ENCODE data around the gene TMEM132C.
"Not testable (repeated sequence)": the region's sequence is repeated elsewhere in the genome, so short reads cannot be mapped to it uniquely, and the experiment has no call there.

TMEM132C gene

DNA sequence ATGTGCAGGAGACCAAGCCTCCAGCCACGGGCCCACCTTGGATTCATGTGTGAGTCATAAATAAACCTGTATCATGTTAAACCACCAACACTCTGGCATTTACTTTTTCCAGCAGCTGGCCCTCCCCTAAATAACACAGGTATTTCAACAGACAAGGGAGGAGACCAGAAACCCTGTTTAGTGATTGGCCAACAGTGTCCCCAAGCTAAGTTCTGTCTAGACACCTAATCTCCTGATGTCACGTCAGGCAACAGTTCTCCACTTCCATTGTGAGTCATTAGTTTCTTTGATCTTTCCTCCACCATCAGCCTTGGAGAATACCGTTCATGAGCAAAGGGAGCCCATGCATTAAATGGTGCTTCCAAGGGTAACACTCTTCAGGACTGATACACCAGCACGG lies 196.9 kb downstream of the TMEM132C start:
- FAIRE-seq (no peak), DNase-seq (ENCODE audit: insufficient read length, low spot score) (no peak)

GRCh38 chr12:128467882-128468281 lies 200.9 kb downstream of the TMEM132C start:
- no peak for DNase-seq (ENCODE audit: insufficient read length, low spot score)
- no peak for FAIRE-seq

DNA sequence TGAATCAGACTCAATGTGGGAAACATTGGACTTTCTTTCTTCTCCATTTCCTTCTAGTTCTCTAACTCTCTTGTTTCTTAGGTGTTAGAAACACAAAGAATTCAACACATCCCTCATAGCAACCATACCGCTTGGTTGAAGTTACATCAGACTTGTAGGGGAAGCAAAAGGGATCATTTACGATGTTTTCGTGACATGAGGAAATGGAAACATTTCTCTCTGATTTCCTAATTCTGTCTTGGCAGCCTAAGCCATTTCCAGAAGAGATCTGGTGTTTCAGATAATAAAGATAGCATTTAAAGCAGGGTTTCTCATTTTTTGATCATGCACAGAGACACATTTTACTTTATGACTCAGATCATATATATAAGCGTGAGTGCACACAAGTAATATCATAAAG lies 202.0 kb downstream of the TMEM132C start:
- DNase-seq (ENCODE audit: insufficient read length, low spot score) (no peak), FAIRE-seq (no peak)

DNA sequence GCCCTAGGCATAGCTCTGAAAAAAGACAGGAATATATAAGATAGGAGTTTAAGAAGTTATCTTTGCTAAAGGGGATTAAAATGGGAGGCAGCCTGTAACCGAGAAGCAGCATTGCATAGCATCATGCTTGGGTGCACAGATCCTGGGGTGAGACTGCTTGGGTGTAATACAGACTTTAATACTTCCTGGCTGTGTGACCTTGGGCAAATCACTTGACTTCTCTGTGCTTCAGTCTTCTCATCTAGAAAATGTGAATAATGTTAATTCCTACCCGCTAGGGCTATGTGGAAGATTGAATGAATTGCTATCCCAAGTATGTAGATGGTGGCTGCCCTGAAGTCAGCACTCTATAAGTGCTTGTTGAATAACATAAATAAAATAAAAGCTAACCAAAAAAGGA lies 204.5 kb downstream of the TMEM132C start:
- DNase-seq (ENCODE audit: insufficient read length, low spot score) (no peak), FAIRE-seq (no peak)

DNA sequence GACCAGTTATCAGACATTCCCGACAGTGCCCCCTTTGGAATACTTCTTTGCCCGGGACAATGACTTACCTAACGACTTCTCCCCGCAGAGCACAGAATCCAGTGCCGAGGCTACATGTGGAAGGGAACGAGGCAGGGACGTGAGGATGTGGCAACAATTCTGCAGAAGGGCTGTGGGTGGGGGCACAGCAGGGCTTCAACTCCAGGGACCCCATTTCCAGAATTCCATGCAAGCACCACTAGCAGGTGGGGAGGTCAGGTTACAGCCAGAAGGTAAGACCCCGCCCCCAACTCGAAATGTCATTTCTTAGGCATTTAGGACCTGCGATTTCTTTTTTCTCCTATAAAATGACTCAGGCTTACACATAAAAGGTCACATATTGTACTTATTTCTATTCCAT lies 207.9 kb downstream of the TMEM132C start:
- DNase-seq (ENCODE audit: insufficient read length, low spot score), result no peak
- FAIRE-seq, result no peak

DNA sequence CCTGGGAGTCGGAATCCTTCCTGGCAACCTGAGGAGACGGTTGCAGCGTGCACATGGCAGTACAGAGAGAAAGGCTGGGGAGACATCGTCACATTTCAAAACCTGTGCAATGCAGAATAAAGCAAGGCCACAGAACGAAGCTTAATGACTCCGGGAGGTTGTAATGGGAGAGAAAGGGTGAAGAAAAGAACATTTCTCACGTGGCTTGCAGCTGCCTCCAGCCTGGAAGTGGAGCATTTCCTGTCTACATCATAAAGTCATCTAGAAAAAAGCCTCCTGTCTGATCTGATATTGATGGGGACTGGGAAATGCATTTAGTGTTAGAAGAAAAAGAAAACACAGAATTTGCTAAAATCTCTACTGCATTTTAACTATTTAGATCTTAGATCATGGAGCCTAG lies 209.3 kb downstream of the TMEM132C start:
- DNase-seq (ENCODE audit: insufficient read length, low spot score), result no peak
- FAIRE-seq, result no peak

- DNase-seq (ENCODE audit: insufficient read length, low spot score), result no peak
- FAIRE-seq, result no peak
These were observed 216.7 kb downstream of the TMEM132C start for GRCh38 chr12:128483526-128484255.

GRCh38 chr12:128497376-128497775 lies 230.4 kb downstream of the TMEM132C start:
- FAIRE-seq; DNase-seq (ENCODE audit: insufficient read length, low spot score): not testable (repeated sequence)

- no peak for DNase-seq (ENCODE audit: insufficient read length, low spot score)
- FAIRE-seq, result no peak
These were observed 240.5 kb downstream of the TMEM132C start for GRCh38 chr12:128507470-128507869.

- no peak for DNase-seq (ENCODE audit: insufficient read length, low spot score)
- FAIRE-seq, result no peak
These were observed 242.2 kb downstream of the TMEM132C start for GRCh38 chr12:128509170-128509569.

DNA sequence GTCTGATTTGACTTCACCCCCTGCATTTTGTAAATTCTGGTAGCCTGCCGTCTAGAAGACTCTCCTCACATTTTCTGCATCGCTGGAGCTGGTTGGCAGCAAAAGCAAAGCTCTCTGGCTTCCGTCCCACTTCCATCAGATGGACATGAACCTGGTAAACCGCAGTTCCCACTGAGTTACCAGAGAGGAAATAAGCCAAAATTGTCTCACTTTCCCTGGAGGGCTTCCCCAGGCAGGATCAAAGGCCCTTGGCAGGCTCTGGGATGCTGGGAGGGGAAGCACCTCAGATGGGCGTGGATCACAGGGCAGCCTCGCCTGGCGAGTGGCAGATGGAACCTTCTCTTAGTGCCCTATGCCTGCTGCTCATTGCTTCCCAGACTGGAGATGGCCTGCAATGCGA lies 243.5 kb downstream of the TMEM132C start:
- FAIRE-seq (no peak), DNase-seq (ENCODE audit: insufficient read length, low spot score) (no peak)

DNA sequence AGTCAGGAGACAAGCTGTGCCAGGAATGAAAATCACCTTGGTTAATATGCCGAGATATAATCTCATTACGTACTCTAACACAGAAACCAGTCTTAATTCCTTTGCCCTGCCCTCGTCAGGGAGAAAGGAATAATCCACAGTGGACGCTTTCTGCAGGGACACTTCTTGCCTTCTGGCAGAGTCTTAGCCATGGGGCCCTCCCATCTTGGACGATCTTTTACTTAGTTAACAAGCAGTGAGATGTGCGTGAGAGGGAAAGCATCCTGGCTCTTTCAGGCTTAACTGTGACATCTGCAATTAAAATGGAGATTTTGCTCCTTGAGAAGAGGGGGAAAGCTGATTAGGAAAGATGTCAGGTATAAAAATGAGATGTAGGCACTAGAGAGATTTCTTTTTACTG lies 246.4 kb downstream of the TMEM132C start:
- DNase-seq (ENCODE audit: insufficient read length, low spot score) (no peak), FAIRE-seq (no peak)

GRCh38 chr12:128513831-128514230 lies 246.9 kb downstream of the TMEM132C start:
- DNase-seq (ENCODE audit: insufficient read length, low spot score) (no peak), FAIRE-seq (no peak)

- DNase-seq (ENCODE audit: insufficient read length, low spot score) (no peak), FAIRE-seq (no peak)
These were observed 251.7 kb downstream of the TMEM132C start for GRCh38 chr12:128518644-128519043.

- FAIRE-seq, result no peak
- DNase-seq (ENCODE audit: insufficient read length, low spot score), result no peak
These were observed 252.5 kb downstream of the TMEM132C start for GRCh38 chr12:128519426-128519825.

- FAIRE-seq, result no peak
- DNase-seq (ENCODE audit: insufficient read length, low spot score), result no peak
These were observed 255.0 kb downstream of the TMEM132C start for GRCh38 chr12:128521981-128522380.

DNA sequence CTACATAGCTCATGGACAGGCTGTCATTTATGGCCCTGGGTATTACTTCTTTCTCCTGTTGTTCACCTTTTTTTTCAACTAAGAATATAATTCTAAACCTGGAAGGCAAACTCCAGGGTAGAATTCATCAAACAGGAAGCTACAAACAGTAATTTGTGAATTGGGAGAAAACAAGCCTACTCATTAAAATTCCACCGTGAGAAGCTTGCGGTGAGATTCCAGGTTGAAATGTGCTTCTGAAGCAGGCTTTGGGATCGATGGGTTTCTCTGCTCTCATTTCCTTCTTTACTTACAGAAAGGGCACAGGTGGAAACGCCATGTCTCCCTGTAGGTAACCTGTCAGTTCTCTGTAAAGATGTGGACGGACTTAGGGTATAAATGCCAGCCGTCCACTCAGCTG lies 257.5 kb downstream of the TMEM132C start:
- no peak for FAIRE-seq

GRCh38 chr12:128531170-128531569 lies 264.2 kb downstream of the TMEM132C start:
- FAIRE-seq (no peak), DNase-seq (ENCODE audit: insufficient read length, low spot score) (no peak)

More for the DNA sequence above, 257.5 kb downstream of the TMEM132C start:
- no peak for DNase-seq (ENCODE audit: insufficient read length, low spot score)

GRCh38 chr12:128534906-128535305 lies 267.9 kb downstream of the TMEM132C start:
- no peak for DNase-seq (ENCODE audit: insufficient read length, low spot score)
- no peak for FAIRE-seq

- DNase-seq (ENCODE audit: insufficient read length, low spot score) (no peak), FAIRE-seq (no peak)
These were observed 269.8 kb downstream of the TMEM132C start for GRCh38 chr12:128536810-128537209.

- DNase-seq (ENCODE audit: insufficient read length, low spot score), result no peak
- no peak for FAIRE-seq
These were observed 270.7 kb downstream of the TMEM132C start for GRCh38 chr12:128537668-128538067.

DNA sequence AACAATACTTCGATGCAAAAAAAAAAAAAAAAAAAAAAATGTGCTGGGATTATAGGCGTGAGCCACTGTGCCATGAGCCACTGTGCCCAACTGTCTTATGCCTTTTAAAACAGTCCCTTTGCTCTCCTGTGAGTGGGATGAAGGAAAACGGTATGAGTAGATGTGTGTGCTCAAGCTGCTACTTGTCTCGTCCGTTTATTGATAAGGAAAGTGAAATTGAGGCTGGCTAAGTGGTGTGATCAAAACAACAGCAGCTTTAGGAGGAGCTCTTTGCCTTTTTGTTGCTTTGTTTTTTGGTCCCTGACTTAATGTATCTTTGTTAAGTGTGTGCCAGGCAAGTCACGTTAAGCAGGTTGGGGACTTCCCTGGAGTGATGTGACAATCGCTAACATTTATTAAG lies 275.9 kb downstream of the TMEM132C start:
- no peak for DNase-seq (ENCODE audit: insufficient read length, low spot score)
- no peak for FAIRE-seq

DNA sequence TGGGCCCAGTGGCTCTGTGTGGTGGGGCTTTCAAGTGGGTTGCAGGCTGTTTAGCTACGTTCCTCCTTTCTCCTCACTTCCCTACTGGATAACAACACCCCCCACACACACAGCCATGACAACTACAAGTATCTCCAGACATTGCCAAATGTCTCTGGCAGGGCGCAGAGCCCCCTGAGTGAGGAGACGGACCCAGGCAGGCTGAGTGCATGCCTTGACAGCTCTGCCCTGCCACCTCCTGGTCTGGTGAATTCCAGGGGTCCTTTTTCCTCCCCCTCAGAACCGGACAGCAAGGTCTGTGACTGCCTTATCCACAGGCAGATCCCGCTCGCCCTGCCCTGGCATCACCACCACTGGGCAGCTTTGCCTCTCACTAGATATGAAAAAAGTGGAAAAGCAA lies 276.5 kb downstream of the TMEM132C start:
- DNase-seq (ENCODE audit: insufficient read length, low spot score) (no peak), FAIRE-seq (no peak)
